Measurements from ENCODE around the gene RNGTT.

RNGTT gene

DNA sequence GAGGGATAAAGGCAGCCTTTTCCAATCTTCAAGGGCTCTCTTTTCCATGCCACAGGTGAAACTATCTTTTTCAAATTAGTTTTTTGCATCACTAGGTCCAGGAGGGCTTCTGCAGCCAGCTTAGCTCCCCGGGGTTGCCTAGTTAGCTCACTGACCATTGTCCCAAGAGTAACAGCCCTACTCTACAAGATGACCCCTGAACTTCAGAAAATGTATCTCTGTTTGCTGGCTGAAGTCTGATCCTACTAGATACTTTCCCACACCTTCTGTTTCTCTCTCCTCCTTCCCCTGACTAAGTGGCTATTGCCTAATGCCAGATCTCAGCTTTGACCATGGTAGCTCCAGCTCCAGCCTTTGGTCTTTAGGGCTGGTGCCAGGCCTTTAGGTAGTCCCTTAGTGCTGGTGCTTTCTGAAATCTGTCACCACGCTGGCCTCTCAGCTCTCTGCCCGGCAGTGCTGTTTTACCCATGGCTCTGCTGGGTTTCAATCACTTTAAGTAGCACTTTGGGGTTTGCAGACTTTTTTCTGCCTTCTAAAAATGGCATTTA is 255.1 kb downstream of the RNGTT start:
- no peak for DNase-seq

GRCh38 chr6:88705601-88706000 is 257.8 kb downstream of the RNGTT start:
- DNase-seq: no peak

- DNase-seq: no peak
These were observed 258.4 kb downstream of the RNGTT start for GRCh38 chr6:88704980-88705379.

DNA sequence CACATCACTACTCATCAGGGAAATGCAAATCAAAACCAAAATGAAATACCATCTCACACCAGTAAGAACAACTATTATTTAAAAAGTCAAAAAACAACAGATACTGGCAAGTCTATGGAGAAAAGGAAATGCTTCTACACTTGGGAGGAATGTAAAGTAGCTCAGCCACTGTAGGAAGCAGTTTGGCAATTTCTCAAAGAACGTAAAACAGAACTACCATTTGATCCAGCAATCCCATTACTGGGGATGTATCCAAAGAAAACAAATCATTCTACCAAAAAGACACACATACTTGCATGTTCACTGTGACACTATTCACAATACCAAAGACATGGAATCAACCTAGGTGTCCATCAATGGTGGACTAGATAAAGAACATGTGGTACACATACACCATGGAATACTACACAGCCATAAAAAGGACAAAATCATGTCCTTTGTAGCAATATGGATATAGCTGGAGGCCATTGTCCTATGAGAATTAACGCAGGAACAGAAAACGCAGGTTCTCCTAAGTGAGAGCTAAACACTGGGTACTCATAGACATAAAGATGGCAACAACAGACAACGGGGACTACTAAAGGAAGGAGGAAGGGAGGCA is 260.4 kb downstream of the RNGTT start:
- DNase-seq: no peak

DNA sequence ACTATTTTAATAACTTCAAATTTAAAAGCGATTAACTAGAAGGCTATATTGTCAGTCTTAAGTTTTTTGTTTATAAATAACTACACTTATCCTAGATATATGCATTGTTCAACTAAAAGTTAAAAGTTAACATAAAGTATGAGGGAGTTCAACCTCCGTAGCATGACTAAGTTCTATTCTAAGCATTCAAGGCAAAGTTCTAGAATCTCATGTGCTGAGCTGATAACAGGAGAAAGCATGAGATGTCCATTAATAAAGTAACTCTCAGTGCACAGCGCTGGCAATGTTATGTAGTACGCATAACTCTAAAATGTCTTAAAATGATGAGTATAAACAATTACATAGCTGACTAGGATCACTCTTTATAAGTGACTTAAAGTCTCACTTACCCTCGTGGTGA is 264.8 kb downstream of the RNGTT start:
- no peak for DNase-seq

DNA sequence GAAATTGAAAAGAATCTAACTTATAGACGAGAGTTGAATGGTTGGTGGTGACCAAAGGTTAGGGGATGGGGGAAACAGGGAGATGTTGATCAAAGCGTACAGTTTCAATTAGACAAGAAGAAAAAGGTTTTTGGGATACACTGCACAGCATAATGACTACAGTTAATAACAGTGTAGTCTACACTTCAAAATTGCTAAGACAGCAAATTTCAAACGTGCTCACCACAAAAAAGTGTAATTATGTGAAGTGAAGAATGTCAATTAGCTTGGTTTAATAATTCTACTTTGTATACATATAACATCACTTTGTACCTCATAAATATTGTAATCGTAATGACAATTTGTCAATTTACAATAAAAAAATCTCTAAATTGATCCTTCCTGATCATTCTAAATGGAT is 267.5 kb downstream of the RNGTT start:
- no peak for DNase-seq

- no peak for DNase-seq
These were observed 279.7 kb downstream of the RNGTT start for GRCh38 chr6:88683734-88684133.

DNA sequence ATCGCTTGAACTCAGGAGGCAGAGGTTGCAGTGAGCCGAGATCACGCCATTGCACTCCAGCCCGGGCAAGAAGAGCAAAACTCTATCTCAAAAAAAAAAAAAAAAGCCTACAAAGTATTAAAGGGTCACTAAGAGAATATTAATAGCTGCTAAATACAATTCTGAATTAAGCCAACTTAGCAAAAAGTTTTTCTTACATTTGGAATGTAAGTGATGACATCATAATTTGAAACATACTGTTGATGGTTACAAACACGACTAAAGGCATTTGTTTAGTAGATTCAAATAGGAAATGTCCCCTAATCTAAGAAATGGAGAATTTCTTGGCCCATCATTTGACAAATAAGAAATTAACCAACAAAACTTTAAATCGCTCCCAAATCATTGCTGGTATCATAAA is 282.8 kb downstream of the RNGTT start:
- no peak for DNase-seq

GRCh38 chr6:88679841-88680240 is 283.6 kb downstream of the RNGTT start:
- DNase-seq: no peak

DNA sequence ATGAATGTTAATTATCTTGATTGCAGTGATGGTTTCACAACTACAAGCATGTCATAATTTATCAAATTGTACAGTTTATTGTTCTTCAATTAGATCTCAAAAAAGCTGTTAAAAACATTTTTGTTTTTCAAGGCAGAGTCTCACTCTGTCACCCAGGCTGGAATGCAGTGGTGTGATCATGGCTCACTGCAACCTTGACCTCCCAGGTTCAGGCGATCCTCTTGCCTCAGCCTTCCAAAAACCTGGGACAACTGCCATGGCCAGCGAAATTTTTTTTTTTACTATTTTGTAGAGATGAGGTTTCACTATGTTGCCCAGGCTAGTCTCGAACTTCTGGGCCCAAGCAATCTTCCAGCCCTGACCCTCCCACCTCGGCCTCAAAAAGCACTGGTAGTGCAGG is 286.1 kb downstream of the RNGTT start:
- DNase-seq: no peak

DNA sequence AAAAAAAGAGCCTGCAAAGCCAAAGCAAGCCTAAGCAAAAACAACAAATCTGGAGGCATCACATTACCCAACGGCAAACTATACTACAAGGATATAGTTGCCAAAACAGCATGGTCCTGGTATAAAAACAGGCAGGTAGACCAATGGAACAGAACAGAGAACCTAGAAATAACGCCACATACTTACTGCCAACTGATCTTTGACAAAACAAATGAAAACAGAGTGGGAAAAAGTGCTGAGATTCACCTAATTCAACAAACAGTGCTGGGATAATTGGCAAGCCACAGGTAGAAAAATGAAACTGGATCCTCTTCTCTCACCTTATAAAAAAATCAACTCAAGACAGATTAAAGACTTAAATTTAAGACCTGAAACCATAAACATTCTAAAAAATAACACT is 291.8 kb downstream of the RNGTT start:
- DNase-seq: no peak

DNA sequence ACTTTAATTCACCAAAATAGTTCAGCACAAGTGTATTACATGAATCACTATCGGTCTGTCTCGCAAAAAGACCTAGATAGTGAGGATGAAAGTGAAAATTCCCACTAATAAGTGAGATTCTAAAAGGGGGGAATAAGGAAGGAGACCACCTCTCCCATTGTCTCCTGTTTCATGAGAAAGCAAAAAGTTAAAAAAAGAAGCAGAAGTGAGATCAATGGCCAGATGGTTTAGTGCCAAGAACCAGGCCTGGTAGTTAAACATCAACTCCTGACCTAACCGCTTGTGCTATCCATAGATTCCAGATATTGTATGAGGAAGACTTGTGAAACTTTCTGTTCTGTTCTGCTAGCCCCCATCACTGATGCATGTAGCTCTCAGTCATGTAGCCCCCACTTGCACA is 293.0 kb downstream of the RNGTT start:
- no peak for DNase-seq

- no peak for DNase-seq
These were observed 293.9 kb downstream of the RNGTT start for GRCh38 chr6:88669475-88669874.

DNA sequence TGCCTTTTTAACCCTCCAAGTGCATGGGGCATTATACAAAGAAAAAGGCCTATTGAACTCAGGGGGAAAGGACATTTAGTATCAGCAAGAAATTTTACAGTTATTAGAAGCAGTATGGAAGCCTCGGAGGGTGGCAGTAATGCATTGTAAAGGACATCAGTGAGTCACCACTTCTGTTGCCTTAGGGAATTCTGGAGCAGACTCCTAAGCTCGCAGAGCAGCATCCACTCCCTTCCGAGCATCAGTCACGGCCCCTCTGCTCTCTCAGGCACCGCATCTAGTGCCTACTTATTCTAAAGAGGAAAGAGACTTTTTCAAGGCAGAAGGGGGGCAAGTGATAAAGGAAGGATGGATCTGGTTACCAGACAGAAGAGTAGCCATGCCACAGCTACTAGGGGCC is 296.5 kb downstream of the RNGTT start:
- DNase-seq: no peak

GRCh38 chr6:88665131-88665530 is 298.3 kb downstream of the RNGTT start:
- DNase-seq: no peak

GRCh38 chr6:88663801-88664200 is 299.6 kb downstream of the RNGTT start:
- DNase-seq: no peak

GRCh38 chr6:88662653-88663174 is 300.7 kb downstream of the RNGTT start:
- DNase-seq: no peak

DNA sequence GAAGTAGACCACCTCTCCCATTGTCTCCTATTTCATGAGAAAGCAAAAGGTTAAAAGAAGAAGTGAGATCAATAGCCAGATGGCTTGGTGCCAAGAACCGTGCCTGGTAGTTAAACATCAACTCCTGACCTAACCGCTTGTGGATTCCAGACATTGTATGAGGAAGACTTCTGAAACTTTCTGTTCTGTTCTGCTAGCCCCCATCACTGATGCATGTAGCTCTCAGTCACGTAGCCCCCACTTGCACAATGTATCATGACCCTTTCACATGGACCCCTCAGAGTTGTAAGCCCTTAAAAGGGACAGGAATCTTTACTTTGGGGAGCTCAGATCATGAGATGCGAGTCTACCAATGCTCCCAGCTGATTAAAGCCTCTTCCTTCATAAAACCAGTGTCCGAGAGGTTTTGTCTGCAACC is 301.2 kb downstream of the RNGTT start:
- peak in 1 of 2 experiments; percentile 7 for DNase-seq

- DNase-seq: no peak
These were observed 302.3 kb downstream of the RNGTT start for GRCh38 chr6:88661136-88661535.

- no peak for DNase-seq
These were observed 307.8 kb downstream of the RNGTT start for GRCh38 chr6:88655586-88655985.

DNA sequence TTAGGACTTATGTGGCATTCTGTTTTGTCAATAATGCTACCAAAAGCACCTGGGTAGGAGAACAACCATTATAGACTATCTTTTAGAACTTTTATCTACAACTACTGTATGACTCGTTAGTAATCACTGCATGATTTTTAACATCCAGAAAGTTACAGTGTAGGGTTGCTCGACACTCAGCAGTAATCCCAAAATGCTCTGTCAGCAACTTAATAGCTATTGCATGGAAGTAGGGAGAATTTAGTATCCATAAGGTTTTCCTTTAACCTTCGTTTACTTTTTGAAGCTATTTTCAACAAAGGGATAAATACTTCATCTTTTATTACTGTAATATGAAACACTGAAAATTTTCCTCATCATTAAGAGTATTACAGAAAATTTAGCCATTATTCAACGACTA is 309.5 kb downstream of the RNGTT start:
- DNase-seq: no peak

- DNase-seq: no peak
These were observed 312.0 kb downstream of the RNGTT start for GRCh38 chr6:88651400-88651799.

DNA sequence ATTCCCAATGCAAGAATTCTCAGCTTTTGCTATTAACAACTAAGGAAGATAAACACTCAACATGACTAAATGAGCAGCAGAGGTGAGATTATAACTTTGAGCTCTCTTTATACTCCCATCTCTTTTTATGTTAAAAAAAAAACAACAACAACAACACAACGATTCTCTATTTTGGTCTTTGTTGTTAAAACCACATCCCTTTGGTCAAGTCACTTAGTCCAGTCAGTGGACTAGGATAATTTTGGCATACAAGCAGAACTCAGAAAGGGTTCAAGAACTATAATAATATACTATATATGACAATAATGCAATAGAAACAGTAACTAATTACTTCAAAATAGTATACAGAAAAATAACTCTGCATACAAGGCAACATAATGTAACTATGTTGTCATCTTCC is 312.4 kb downstream of the RNGTT start:
- no peak for DNase-seq

GRCh38 chr6:88650029-88650619 is 313.3 kb downstream of the RNGTT start:
- no peak for DNase-seq

All from Kasumi-1 (cell line).